ENCODE measurements around the gene ACSS2. TPM values are rescaled to one million over a fixed set of nuclear protein-coding genes. Genes with fewer than 3 reads are reported as not detected.

Gene ACSS2
- total and polyA plus RNA-seq, 2 experiments from 2014 or later, result 26.1 to 49.3 TPM

DNA sequence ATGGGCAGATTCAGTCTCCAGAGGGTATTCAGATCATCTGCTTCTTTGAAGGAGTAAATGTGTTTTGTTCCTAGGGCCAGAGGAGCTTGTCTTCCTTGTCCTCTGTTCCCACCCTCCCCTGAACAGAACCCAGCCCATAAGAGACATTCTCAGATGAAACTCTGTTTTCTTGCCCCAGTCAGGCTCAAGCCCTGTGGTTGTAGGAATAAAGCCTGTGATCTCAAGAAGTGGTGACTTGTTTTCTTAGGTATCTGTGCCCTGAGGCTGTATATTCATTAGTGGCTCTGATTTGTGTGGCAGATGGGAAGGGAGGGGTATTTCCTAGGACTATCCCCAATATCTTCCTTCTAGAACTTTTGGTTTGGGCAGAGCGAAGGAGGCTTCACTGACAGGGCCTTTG, 51.3 kb downstream of the ACSS2 start:
- Histone ChIP-seq H3F3A (replicated peaks; ENCODE audit: low read depth) (no peaks in the 10 kb centered on the region), H3K4me3 (no peak overlapping the region), H3K79me2 (replicated peaks; ENCODE audit: insufficient read depth) (no peaks in the 10 kb centered on the region), H3K9me2 (ENCODE audit: insufficient read depth) (no peaks in the 10 kb centered on the region), H3K27ac (ENCODE audit: low read depth) (no peak overlapping the region), H3K27me3 (ENCODE audit: insufficient read depth) (no peaks in the 10 kb centered on the region), H2AFZ (no peak overlapping the region), H3K4me1 (ENCODE audit: insufficient read depth) (no peaks in the 10 kb centered on the region), H3K36me3 (ENCODE audit: insufficient read depth) (peaks cover 15% of the 10 kb centered on the region), H3K4me2 (no peak overlapping the region), H4K20me1 (replicated peaks; ENCODE audit: insufficient read depth) (peaks cover 5% of the 10 kb centered on the region; the same call in 1 of the 2 replicates)
- Mint-ChIP-seq H3K36me3 (ENCODE audit: low read depth) (peaks cover 16% of the 10 kb centered on the region), H3K27ac (no peak overlapping the region), H3K27me3 (ENCODE audit: insufficient read depth, low read depth, poor library complexity) (peaks cover 4% of the 10 kb centered on the region), H3K4me3 (no peak overlapping the region), H3K4me1 (no peaks in the 10 kb centered on the region), H3K9me3 (no peaks in the 10 kb centered on the region)
- no peak for ATAC-seq
- TF ChIP-seq, protein P1, sequence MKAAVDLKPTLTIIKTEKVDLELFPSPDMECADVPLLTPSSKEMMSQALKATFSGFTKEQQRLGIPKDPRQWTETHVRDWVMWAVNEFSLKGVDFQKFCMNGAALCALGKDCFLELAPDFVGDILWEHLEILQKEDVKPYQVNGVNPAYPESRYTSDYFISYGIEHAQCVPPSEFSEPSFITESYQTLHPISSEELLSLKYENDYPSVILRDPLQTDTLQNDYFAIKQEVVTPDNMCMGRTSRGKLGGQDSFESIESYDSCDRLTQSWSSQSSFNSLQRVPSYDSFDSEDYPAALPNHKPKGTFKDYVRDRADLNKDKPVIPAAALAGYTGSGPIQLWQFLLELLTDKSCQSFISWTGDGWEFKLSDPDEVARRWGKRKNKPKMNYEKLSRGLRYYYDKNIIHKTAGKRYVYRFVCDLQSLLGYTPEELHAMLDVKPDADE (IDR thresholded peaks at IDR 0.05), result no peak
- no peak for TF ChIP-seq NANOG (IDR thresholded peaks at IDR 0.05; ENCODE audit: borderline replicate concordance)
- TF ChIP-seq JUNB (IDR thresholded peaks at IDR 0.05; ENCODE audit: unreplicated experiment), result no peak
- no peak for TF ChIP-seq EZH2phosphoT487 (IDR thresholded peaks at IDR 0.05; ENCODE audit: unreplicated experiment)
- TF ChIP-seq EZH2 (IDR thresholded peaks at IDR 0.05; ENCODE audit: low read depth, unreplicated experiment), result no peak
- no peak for DNase-seq (ENCODE audit: low spot score)

DNA sequence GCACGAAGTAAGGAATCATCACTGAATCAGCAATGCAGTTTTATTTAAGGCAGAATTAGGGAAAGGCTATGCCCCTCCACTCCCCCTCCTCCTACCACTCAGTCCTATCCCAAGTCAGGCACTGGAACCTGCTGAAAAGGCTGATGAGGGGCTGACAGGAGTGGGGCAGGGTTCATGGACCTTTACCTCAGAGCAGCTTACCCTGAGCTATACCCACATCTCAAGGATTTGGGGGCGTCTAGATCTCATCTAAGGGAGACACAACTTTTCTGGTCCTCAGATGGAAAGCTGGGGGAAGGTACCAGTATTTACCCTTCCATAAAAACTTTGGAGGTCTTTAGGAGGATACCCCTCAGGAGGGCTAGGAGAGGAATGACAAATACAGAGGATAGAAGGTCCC, 52.0 kb downstream of the ACSS2 start:
- Mint-ChIP-seq H3K36me3 (ENCODE audit: low read depth) (peaks cover 20% of the 10 kb centered on the region), H3K4me1 (no peaks in the 10 kb centered on the region), H3K27me3 (ENCODE audit: insufficient read depth, low read depth, poor library complexity) (peaks cover 4% of the 10 kb centered on the region), H3K9me3 (no peaks in the 10 kb centered on the region), H3K27ac (no peak overlapping the region), H3K4me3 (no peak overlapping the region)
- Histone ChIP-seq H3F3A (replicated peaks; ENCODE audit: low read depth) (no peaks in the 10 kb centered on the region), H3K79me2 (replicated peaks; ENCODE audit: insufficient read depth) (no peaks in the 10 kb centered on the region), H3K27me3 (ENCODE audit: insufficient read depth) (no peaks in the 10 kb centered on the region), H3K9me2 (ENCODE audit: insufficient read depth) (no peaks in the 10 kb centered on the region), H3K27ac (ENCODE audit: low read depth) (no peak overlapping the region), H4K20me1 (replicated peaks; ENCODE audit: insufficient read depth) (peaks cover 5% of the 10 kb centered on the region; the same call in 1 of the 2 replicates), H2AFZ (no peak overlapping the region), H3K36me3 (ENCODE audit: insufficient read depth) (peaks cover 13% of the 10 kb centered on the region), H3K4me1 (ENCODE audit: insufficient read depth) (no peaks in the 10 kb centered on the region), H3K4me2 (no peak overlapping the region), H3K4me3 (no peak overlapping the region)
- ATAC-seq, result no peak
- no peak for DNase-seq (ENCODE audit: low spot score)
- TF ChIP-seq EZH2phosphoT487 (IDR thresholded peaks at IDR 0.05; ENCODE audit: unreplicated experiment) (no peak), ZNF331 (CRISPR knock-in tag; IDR thresholded peaks at IDR 0.05; ENCODE audit: low read depth) (no peak)

DNA sequence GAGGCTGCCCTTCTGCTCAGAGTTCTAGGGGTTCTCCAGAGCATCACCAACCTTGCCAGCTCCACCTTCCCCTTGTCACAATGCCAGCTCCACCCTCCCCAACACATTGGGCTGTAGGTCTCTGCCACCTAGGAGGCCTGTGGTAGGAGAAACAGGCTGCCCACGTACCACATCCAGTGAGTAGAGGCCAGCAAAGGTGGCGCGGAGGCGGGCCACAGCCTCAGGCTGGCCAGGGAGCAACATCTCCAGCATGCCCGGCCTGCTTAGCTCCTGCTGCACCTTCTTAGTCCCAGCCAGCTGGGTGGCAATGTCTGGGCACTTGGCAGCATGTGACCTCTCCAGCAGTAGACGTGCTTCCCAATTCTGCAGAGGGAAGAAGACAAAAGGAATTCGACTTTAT, 55.4 kb downstream of the ACSS2 start:
- H2AFZ ChIP-seq, result no peak overlapping the region
- no peak overlapping the region for H3K27ac ChIP-seq (ENCODE audit: low read depth)
- H3K27ac Mint-ChIP-seq, result no peak overlapping the region
- ATAC-seq (no peak), DNase-seq (ENCODE audit: low spot score) (no peak)
- no peaks in the 10 kb centered on the region for H3K79me2 ChIP-seq (replicated peaks; ENCODE audit: insufficient read depth)
- no peaks in the 10 kb centered on the region for H3K27me3 ChIP-seq (ENCODE audit: insufficient read depth)
- no peaks in the 10 kb centered on the region for H3K4me1 Mint-ChIP-seq
- no peak overlapping the region for H3K4me2 ChIP-seq
- H3K4me3 ChIP-seq, result no peak overlapping the region
- peaks cover 12% of the 10 kb centered on the region; the same call in 1 of the 2 replicates for H3K36me3 ChIP-seq (ENCODE audit: insufficient read depth)
- H4K20me1 ChIP-seq (replicated peaks; ENCODE audit: insufficient read depth), result peaks cover 5% of the 10 kb centered on the region; the same call in 1 of the 2 replicates
- no peak overlapping the region for H3K4me3 Mint-ChIP-seq
- H3K27me3 Mint-ChIP-seq (ENCODE audit: insufficient read depth, low read depth, poor library complexity), result peaks cover 4% of the 10 kb centered on the region
- H3K9me3 Mint-ChIP-seq, result no peaks in the 10 kb centered on the region
- no peaks in the 10 kb centered on the region for H3F3A ChIP-seq (replicated peaks; ENCODE audit: low read depth)
- peaks cover 14% of the 10 kb centered on the region for H3K36me3 Mint-ChIP-seq (ENCODE audit: low read depth)
- no peaks in the 10 kb centered on the region for H3K4me1 ChIP-seq (ENCODE audit: insufficient read depth)
- no peaks in the 10 kb centered on the region for H3K9me2 ChIP-seq (ENCODE audit: insufficient read depth)
- no peak for TF ChIP-seq CREB1 (CRISPR knock-in tag; IDR thresholded peaks at IDR 0.05; ENCODE audit: low read depth)
- no peak for TF ChIP-seq EZH2phosphoT487 (IDR thresholded peaks at IDR 0.05; ENCODE audit: unreplicated experiment)
- no peak for TF ChIP-seq JUNB (IDR thresholded peaks at IDR 0.05; ENCODE audit: unreplicated experiment)
- TF ChIP-seq, protein P2, sequence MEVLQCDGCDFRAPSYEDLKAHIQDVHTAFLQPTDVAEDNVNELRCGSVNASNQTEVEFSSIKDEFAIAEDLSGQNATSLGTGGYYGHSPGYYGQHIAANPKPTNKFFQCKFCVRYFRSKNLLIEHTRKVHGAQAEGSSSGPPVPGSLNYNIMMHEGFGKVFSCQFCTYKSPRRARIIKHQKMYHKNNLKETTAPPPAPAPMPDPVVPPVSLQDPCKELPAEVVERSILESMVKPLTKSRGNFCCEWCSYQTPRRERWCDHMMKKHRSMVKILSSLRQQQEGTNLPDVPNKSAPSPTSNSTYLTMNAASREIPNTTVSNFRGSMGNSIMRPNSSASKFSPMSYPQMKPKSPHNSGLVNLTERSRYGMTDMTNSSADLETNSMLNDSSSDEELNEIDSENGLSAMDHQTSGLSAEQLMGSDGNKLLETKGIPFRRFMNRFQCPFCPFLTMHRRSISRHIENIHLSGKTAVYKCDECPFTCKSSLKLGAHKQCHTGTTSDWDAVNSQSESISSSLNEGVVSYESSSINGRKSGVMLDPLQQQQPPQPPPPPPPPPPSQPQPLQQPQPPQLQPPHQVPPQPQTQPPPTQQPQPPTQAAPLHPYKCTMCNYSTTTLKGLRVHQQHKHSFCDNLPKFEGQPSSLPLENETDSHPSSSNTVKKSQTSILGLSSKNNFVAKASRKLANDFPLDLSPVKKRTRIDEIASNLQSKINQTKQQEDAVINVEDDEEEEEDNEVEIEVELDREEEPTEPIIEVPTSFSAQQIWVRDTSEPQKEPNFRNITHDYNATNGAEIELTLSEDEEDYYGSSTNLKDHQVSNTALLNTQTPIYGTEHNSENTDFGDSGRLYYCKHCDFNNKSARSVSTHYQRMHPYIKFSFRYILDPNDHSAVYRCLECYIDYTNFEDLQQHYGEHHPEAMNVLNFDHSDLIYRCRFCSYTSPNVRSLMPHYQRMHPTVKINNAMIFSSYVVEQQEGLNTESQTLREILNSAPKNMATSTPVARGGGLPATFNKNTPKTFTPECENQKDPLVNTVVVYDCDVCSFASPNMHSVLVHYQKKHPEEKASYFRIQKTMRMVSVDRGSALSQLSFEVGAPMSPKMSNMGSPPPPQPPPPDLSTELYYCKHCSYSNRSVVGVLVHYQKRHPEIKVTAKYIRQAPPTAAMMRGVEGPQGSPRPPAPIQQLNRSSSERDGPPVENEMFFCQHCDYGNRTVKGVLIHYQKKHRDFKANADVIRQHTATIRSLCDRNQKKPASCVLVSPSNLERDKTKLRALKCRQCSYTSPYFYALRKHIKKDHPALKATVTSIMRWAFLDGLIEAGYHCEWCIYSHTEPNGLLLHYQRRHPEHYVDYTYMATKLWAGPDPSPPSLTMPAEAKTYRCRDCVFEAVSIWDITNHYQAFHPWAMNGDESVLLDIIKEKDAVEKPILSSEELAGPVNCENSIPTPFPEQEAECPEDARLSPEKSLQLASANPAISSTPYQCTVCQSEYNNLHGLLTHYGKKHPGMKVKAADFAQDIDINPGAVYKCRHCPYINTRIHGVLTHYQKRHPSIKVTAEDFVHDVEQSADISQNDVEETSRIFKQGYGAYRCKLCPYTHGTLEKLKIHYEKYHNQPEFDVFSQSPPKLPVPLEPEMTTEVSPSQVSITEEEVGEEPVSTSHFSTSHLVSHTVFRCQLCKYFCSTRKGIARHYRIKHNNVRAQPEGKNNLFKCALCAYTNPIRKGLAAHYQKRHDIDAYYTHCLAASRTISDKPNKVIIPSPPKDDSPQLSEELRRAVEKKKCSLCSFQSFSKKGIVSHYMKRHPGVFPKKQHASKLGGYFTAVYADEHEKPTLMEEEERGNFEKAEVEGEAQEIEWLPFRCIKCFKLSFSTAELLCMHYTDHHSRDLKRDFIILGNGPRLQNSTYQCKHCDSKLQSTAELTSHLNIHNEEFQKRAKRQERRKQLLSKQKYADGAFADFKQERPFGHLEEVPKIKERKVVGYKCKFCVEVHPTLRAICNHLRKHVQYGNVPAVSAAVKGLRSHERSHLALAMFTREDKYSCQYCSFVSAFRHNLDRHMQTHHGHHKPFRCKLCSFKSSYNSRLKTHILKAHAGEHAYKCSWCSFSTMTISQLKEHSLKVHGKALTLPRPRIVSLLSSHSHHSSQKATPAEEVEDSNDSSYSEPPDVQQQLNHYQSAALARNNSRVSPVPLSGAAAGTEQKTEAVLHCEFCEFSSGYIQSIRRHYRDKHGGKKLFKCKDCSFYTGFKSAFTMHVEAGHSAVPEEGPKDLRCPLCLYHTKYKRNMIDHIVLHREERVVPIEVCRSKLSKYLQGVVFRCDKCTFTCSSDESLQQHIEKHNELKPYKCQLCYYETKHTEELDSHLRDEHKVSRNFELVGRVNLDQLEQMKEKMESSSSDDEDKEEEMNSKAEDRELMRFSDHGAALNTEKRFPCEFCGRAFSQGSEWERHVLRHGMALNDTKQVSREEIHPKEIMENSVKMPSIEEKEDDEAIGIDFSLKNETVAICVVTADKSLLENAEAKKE (CRISPR knock-in tag; IDR thresholded peaks at IDR 0.05), result no peak
- no peak for TF ChIP-seq NANOG (IDR thresholded peaks at IDR 0.05; ENCODE audit: borderline replicate concordance)

Data from GM23338 (cell line).